Measurements from ENCODE around the gene OR2S2.

GRCh38 chr9:35948901-35949318, 9.0 kb downstream of the OR2S2 start:
- TF ChIP-seq, protein P1, sequence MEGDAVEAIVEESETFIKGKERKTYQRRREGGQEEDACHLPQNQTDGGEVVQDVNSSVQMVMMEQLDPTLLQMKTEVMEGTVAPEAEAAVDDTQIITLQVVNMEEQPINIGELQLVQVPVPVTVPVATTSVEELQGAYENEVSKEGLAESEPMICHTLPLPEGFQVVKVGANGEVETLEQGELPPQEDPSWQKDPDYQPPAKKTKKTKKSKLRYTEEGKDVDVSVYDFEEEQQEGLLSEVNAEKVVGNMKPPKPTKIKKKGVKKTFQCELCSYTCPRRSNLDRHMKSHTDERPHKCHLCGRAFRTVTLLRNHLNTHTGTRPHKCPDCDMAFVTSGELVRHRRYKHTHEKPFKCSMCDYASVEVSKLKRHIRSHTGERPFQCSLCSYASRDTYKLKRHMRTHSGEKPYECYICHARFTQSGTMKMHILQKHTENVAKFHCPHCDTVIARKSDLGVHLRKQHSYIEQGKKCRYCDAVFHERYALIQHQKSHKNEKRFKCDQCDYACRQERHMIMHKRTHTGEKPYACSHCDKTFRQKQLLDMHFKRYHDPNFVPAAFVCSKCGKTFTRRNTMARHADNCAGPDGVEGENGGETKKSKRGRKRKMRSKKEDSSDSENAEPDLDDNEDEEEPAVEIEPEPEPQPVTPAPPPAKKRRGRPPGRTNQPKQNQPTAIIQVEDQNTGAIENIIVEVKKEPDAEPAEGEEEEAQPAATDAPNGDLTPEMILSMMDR (IDR thresholded peaks at IDR 0.05; ENCODE audit: low read depth, low read length), result no peak
- TF ChIP-seq EZH2phosphoT487 (IDR thresholded peaks at IDR 0.05; ENCODE audit: low read depth), result no peak
